ENCODE results near the gene POC1B.

- no peak for TF ChIP-seq CTCF (conservative IDR thresholded peaks at IDR 0.05; ENCODE audit: low read depth, low read length)
- TF ChIP-seq EZH2phosphoT487 (IDR thresholded peaks at IDR 0.05; ENCODE audit: borderline replicate concordance, low read length) = no peak
These were observed 142.4 kb downstream of the POC1B start for GRCh38 chr12:89383235-89384049.

Data from PC-3 (cell line).